ENCODE results near the gene MCL1. TPM values are rescaled to one million over a fixed set of nuclear protein-coding genes. Genes with fewer than 3 reads are reported as not detected.

MCL1 gene
- polyA plus RNA-seq, 1 of the 3 experiments (the other 2 are of a cell fraction) = 110 TPM

DNA sequence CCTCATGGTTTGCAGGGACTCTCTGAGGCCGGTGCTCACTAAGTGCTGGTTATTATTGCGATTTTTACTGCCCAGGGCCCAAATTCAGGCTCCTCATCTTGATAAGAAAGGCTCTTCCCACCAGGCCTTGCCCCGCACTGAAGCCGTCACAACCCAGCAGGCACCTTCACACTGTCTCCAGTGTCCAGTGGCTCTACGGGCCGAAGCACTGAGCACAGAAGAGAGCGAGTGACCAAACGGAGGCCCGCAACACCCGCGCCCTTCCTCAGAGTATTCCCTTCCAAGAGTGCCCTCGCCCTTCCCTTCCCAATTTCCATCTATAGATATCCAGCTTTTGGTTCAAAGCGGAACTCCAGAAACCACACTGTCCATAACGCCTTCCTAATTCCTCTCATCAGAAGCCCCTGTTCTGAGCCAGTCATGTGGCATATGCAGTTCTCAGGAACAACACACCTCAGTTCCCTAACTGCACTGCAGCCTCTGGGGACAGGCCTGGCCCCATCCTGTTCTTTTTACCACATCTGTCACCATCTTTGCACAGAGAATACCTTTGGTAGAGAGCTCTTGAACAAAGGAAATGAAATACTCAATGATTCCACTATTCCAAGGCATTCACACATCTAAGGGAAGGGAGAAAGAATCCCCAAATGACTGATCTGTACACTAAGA is 48.8 kb downstream of the MCL1 start (continued):
- TF ChIP-seq, protein P1, sequence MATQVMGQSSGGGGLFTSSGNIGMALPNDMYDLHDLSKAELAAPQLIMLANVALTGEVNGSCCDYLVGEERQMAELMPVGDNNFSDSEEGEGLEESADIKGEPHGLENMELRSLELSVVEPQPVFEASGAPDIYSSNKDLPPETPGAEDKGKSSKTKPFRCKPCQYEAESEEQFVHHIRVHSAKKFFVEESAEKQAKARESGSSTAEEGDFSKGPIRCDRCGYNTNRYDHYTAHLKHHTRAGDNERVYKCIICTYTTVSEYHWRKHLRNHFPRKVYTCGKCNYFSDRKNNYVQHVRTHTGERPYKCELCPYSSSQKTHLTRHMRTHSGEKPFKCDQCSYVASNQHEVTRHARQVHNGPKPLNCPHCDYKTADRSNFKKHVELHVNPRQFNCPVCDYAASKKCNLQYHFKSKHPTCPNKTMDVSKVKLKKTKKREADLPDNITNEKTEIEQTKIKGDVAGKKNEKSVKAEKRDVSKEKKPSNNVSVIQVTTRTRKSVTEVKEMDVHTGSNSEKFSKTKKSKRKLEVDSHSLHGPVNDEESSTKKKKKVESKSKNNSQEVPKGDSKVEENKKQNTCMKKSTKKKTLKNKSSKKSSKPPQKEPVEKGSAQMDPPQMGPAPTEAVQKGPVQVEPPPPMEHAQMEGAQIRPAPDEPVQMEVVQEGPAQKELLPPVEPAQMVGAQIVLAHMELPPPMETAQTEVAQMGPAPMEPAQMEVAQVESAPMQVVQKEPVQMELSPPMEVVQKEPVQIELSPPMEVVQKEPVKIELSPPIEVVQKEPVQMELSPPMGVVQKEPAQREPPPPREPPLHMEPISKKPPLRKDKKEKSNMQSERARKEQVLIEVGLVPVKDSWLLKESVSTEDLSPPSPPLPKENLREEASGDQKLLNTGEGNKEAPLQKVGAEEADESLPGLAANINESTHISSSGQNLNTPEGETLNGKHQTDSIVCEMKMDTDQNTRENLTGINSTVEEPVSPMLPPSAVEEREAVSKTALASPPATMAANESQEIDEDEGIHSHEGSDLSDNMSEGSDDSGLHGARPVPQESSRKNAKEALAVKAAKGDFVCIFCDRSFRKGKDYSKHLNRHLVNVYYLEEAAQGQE (IDR thresholded peaks at IDR 0.05; ENCODE audit: low read depth, low read length) = no peak
- TF ChIP-seq YY1 (IDR thresholded peaks at IDR 0.05; ENCODE audit: low read depth) (no peak), TCF12 (IDR thresholded peaks at IDR 0.05) (no peak)
- TF ChIP-seq, protein P2, sequence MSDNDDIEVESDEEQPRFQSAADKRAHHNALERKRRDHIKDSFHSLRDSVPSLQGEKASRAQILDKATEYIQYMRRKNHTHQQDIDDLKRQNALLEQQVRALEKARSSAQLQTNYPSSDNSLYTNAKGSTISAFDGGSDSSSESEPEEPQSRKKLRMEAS (IDR thresholded peaks at IDR 0.05; ENCODE audit: low read depth) = no peak
- TF ChIP-seq, protein P3, sequence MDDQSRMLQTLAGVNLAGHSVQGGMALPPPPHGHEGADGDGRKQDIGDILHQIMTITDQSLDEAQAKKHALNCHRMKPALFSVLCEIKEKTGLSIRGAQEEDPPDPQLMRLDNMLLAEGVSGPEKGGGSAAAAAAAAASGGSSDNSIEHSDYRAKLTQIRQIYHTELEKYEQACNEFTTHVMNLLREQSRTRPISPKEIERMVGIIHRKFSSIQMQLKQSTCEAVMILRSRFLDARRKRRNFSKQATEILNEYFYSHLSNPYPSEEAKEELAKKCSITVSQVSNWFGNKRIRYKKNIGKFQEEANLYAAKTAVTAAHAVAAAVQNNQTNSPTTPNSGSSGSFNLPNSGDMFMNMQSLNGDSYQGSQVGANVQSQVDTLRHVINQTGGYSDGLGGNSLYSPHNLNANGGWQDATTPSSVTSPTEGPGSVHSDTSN (IDR thresholded peaks at IDR 0.05) = no peak

GRCh38 chr1:150529017-150529416 is 50.4 kb downstream of the MCL1 start:
- Histone ChIP-seq H3K36me3 (replicated peaks in 1 of 2; ENCODE audit: control insufficient read depth in 1 of 2, insufficient read depth in 2 of 2, low read length in 1 of 2) (no peaks in the 10 kb centered on the region), H3K79me2 (ENCODE audit: insufficient read depth) (no peaks in the 10 kb centered on the region), H4K20me1 (ENCODE audit: insufficient read depth) (no peaks in the 10 kb centered on the region), H3F3A (replicated peaks; ENCODE audit: insufficient read depth) (peaks cover 13% of the 10 kb centered on the region), H3K27me3 (ENCODE audit: insufficient read depth) (no peaks in the 10 kb centered on the region), H3K9me2 (no peaks in the 10 kb centered on the region), H3K9me3 (no peaks in the 10 kb centered on the region), H2AFZ (ENCODE audit: low read depth) (no peak overlapping the region), H3K9ac (no peak overlapping the region), H3K27ac (ENCODE audit: low read depth in 2 of 2, low read length in 1 of 2) (no peak overlapping the region), H3K4me1 (ENCODE audit: control insufficient read depth in 1 of 2, insufficient read depth in 2 of 2, low read depth in 1 of 2, low read length in 1 of 2) (peaks cover 4 to 5% of the 10 kb centered on the region in 2 experiments; a peak in 1 of 4 replicates), H3K4me2 (no peak overlapping the region), H3K4me3 (ENCODE audit: low read depth in 2 of 2, low read length in 1 of 2) (no peak overlapping the region)
- CTCF ChIA-PET = interaction anchor here (1.5 to 2.8 kb wide), 4 partner anchors 9 to 274 kb away, joined by 4 to 12 read pairs (median 6); no protein-coding TSS in a partner anchor
- 65% methylated on average over 4 of the region's 4 CpGs for WGBS (ENCODE audit: low lambda C conversion rate)
- TF ChIP-seq FOXM1 (IDR thresholded peaks at IDR 0.05; ENCODE audit: low read depth) = no peak
- no peak for TF ChIP-seq JUND (IDR thresholded peaks at IDR 0.05)
- TF ChIP-seq GABPA (IDR thresholded peaks at IDR 0.05; ENCODE audit: low read depth) = no peak
- no peak for TF ChIP-seq MEF2A (IDR thresholded peaks at IDR 0.05; ENCODE audit: borderline replicate concordance, low read depth)
- no peak for TF ChIP-seq SIN3A (IDR thresholded peaks at IDR 0.05; ENCODE audit: borderline replicate concordance, low read depth, low read length)
- TF ChIP-seq CHD2 (IDR thresholded peaks at IDR 0.05; ENCODE audit: low read length, partially characterized antibody) = no peak
- DNase-seq = no peak
- POLR2A ChIA-PET = interaction anchor here (0.6 kb wide), 1 partner anchor 14 kb away, joined by 3 read pairs; the partner anchor contains the start of gene FALEC
